Activated effector memory CD4-positive, alpha-beta T cell treated with Interleukin-2 at 50 U/mL for 16 hours (primary cell): ENCODE results near the gene DCUN1D2.

Experiments used
- DNase-seq: peaks from one replicate; pipeline ENCODE4 v3.0.0-alpha.2; 2020

DCUN1D2 gene

DNA sequence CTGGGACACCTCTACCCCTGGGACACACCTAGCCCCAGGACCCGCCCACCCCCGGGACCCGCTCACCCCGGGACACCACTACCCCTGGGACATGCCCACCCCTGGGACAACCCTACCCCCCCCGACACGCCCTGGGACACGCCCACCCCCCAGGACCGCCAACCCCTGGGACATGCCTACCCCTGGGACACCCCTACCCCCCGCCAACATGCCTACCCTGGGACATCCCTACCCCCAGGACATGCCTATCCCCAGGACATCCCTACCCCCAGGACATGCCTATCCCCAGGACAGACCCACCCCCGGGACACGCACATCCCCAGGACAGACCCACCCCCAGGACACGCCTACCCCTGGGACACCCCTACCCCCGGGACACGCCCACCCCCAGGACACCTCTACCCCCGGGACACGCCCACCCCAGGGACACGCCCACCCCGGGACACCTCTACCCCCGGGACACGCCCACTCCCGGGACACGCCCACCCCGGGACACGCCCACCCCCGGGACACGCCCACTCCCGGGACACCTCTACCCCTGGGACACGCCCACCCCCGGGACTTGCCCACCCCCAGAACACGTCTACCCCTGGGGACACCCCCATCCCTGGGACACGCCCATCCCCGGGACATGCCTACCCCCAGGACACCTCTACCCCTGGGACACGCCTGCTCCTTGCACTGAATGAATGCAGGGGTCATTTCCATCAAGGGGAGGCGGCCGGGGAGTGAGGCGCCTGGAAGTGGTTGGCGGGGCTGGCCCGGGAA lies 69.5 kb downstream of the DCUN1D2 start:
- DNase-seq: no peak

DNA sequence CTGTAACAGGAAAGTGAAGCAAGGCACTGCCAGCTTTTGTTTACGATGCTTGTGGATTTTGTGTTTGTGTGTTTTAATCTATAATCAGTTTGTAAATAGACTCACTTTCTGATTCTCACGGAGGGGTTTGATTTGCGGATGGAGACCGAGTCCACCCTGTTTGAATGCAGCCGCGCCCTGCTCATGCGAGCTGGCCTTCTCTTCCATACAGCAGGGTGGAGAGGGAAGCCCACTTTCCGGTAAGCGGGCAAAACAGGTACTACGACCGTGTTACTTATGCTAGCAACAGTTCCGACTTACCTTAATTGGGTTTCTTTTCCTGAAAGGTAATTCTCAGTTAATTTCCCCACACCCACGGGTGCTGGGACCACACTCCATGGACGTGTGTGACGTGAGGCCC lies 70.3 kb downstream of the DCUN1D2 start:
- DNase-seq: no peak

- DNase-seq: no peak
Measured at GRCh38 chr13:113419531-113420193, 70.8 kb downstream of the DCUN1D2 start.

DNA sequence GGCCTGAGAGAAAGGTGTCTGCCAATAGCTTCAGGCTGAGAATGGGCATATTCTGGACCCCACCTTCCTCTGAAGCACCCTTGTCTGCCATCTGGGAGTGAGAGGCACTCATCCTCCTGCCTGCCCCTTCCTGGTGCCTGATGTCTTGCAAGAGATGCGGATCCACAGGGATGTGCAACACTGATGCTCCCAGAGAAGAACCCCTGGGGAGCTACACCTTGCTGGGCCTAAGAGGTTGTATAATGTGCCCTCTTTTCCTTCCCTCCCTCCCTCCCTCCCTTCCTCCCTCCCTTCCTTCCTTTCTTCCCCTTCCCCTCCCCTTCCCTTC lies 71.8 kb downstream of the DCUN1D2 start:
- no peak for DNase-seq

GRCh38 chr13:113417836-113418721 lies 72.4 kb downstream of the DCUN1D2 start:
- no peak for DNase-seq

GRCh38 chr13:113417008-113417751 lies 73.3 kb downstream of the DCUN1D2 start:
- DNase-seq: no peak

- no peak for DNase-seq
Measured at GRCh38 chr13:113415825-113416224, 74.7 kb downstream of the DCUN1D2 start.

GRCh38 chr13:113415032-113415431 lies 75.5 kb downstream of the DCUN1D2 start:
- no peak for DNase-seq

- no peak for DNase-seq
Measured at GRCh38 chr13:113414335-113414734, 76.2 kb downstream of the DCUN1D2 start.

DNA sequence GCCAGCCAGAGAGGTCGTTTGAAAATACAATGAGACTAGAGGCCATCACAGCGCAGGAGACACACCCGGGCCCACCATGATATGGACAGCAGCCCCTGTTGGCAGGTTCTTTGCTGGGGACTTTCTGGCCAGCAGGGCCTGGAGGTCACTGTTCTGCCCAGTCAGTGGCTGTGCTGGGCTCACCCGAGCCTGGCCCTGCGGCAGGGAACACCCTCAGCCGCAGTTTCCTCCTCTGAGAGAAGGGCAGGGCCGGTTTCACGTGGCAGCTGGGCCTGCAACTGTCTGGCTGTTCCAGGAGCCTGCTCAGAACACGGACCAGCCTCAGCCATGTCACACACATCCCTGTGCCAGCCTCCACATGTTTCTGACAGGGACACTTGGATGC lies 76.6 kb downstream of the DCUN1D2 start:
- no peak for DNase-seq

- DNase-seq: no peak
Measured at GRCh38 chr13:113413178-113413897, 77.2 kb downstream of the DCUN1D2 start.

- DNase-seq: no peak
Measured at GRCh38 chr13:113412440-113412839, 78.1 kb downstream of the DCUN1D2 start.

GRCh38 chr13:113411216-113412023 lies 79.1 kb downstream of the DCUN1D2 start:
- DNase-seq: no peak

- no peak for DNase-seq
Measured at GRCh38 chr13:113410472-113411201, 79.9 kb downstream of the DCUN1D2 start.

DNA sequence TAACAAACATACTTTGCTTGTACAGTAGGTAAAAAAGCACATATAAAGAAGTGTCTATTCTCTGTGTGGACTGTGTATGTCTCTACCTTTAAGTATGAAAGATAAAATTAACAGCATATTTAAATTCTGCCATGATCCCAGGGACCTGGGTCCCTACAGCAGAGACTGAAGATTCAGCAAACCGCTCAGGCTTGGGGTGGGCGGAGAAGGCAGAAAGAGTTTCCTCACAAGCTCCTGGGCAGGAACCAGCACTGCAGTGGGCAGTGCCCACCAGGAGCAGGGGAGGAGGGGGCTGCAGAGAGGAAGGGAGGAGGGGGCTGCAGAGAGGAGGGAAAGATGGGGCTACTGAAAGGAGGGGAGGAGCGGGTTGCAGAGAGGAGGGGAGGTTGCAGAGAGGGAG lies 81.9 kb downstream of the DCUN1D2 start:
- no peak for DNase-seq

DNA sequence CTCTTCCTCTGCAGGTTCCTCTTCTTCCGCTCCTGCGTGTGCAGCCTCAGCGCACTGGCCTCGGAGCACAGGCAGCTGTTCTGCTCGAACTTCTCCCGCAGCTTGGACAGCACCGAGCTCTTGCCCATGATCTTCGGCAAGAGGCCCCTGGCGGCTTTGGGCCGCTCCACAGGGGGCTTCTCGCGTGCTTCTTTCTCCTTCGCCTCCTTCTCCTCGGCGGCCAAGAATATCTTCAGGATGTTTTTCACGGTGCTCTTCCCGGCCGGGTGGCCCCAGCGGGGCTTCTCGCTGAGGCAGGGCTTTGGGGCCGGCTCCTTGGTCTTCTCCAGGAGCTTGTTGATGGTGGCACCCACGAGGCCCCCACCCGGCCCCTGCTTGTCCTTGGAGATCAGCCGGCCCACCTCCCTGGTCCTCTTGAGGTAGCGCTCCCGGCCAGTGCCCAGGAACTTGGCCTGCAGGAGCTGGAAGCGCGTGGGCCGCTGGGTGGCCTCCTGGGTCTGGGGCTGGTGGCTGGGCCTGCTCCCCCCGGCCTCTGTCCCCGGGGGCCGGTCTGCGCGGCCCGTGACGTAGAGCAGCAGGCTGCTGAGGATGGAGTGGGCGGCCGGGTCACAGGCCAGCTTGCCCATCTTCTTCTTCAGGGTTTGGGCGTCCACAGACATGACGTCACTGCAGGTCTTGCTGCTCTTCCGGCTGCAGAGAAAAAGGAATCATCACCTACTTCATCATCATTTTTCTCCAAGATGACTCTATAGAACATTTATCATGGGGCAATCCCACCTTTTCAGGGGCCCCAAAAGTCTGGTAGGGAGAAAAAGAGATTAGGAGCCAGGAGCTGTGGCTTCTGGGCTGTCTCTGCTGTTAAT lies 82.7 kb downstream of the DCUN1D2 start:
- DNase-seq: no peak

- DNase-seq: no peak
Measured at GRCh38 chr13:113407103-113407530, 83.4 kb downstream of the DCUN1D2 start.

GRCh38 chr13:113406321-113407102 lies 84.0 kb downstream of the DCUN1D2 start:
- no peak for DNase-seq
